ENCODE measurements around the gene PUM2.

- TF ChIP-seq EZH2 (IDR thresholded peaks at IDR 0.05) (no peak), POLR2AphosphoS5 (IDR thresholded peaks at IDR 0.05; ENCODE audit: borderline replicate concordance, low read depth, low read length) (no peak)
These were observed 145.6 kb downstream of the PUM2 start for GRCh38 chr2:20205069-20205468.
